HG03064 (cell line): ENCODE data around the gene PPP3CB.
"Not testable (repeated sequence)": the region's sequence is repeated elsewhere in the genome, so short reads cannot be mapped to it uniquely, and the experiment has no call there.

Experiments used
- ATAC-seq: cut with Tn5 transposase; IDR thresholded peaks from one replicate; pipeline ENCODE4 v1.9.1; 2021; ENCODE audit warnings: low read depth; ENCODE audit not compliant: unreplicated experiment

Gene PPP3CB

DNA sequence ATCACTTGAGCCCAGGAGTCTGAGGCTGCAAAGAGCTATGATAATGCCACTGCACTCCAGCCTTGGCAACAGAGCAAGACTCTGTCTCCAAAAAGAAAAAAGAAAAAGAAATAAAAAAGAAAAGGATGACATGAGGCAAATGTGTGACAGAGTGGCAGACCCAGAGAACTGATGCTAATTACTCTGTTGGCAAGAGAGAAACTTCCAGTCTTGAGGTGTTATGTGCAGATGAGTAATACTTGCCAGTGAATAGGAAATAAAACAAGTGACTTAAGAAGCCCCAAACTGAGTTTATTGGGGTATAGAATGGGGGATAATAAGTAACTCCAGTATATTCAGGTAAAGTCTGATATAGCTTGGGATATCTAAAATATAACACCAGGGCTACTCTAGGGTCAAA, 72.5 kb downstream of the PPP3CB start:
- no peak for ATAC-seq

DNA sequence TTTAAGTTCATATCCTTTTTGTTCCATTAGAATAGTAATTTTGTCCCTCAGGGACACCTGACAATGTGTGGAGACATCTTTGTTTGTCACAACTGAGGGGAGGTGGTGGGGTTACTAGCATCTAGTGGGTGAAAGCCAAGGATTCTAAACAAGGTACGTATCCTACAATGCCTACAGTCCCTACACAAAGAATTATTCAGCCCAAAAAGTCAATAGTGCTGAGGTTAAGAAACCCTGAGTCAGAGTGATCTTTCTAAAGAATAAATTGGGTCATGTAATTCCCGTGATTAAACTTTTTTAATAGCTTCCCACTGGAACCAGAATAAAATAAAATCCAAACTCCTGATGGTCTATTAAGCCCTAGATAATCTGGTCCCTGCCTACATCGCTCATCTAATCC, 79.3 kb downstream of the PPP3CB start:
- no peak for ATAC-seq

DNA sequence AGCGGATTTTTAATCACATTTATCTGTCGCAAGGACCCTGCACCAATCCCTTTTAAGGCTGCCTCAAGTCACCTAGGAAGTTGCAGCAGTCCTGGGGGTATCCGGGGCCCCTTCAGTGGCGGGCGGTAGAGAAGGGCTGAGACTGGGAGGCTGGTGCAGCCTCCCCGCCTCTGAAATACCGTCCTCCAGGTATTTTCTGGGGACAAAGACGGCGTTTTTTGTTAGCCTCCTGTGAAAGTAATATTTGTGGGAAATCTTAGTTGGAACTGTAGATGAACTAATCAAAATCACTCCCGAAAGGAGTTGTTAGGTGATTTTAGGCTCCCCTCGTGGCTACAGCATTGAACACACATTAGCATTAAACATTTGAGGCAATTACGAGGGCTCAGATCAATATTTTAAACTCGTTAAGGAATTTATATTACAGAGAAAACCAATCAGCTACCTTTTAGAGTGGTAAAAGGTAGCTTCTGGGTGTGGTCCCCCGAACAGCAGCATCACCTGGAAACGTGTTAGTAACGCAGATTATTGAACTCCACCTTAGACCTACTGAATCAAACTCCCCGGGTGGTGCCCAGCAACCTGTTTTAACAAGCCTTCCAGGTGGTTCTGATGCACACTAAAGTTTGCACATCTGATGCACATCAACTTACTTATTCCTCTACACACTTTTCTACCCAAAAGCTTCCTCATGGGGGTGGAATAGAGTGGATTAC, 81.4 kb downstream of the PPP3CB start:
- peak; percentile 33 for ATAC-seq

DNA sequence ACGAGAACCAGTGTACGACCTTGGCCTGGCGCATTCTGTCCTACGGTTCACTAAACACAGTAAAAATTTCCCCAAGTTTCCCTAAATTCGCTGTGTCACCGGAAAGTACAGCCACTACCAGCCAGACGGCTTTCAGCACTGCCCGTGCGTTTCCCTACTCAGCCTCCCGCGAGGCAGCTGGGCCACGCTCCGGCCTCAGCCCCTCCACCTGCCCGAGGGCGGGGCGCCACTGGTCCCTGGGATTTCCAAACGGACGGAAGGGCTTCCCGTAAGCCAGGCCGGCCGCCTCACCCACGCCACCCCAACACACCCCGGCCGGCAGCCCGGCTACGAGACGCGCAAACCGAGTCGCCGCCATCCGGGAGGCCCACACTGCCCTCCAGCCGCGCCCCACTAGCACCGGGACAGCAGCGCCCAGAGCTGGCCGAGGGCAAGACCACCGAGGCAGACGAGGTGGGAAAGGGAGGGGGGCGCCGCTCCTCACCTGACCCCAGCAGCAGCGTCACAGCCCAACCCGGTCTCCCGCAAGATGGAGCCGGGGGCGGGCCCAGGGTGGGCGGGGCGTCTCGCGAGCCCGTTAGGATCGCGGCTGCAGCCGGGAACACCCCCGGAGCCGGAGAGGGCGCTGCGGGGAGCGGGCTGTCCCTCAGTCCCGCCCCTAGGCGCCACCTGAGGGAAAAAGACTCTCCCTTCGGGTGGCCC, 82.1 kb downstream of the PPP3CB start, which contains the start of gene ANXA7:
ANXA7 (minus strand) TSS at position 531 of the 702 bp plus-strand sequence. CDS start 13,202 bp downstream, outside the sequence.
- peak; percentile 84 for ATAC-seq

DNA sequence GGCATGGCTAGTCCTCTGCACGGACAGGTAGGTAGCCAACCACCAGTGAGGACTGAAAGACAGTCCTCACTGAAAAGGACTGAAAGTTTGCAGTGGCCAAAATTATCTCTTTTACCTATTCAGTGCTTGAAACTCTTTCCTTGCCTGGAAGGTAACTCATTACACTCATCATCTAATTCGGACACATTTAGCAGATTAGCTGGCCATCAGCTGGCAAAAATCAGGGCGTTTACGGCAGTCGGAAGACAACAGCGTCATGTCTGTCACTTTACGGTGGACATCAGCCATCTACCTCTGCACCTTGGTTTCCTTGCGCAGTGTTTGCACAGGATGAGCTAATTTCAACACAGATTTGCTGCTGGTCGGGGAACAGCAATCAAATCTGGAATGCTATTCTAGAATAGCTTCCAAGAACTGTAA, 82.7 kb downstream of the PPP3CB start:
- peak; percentile 14 for ATAC-seq

DNA sequence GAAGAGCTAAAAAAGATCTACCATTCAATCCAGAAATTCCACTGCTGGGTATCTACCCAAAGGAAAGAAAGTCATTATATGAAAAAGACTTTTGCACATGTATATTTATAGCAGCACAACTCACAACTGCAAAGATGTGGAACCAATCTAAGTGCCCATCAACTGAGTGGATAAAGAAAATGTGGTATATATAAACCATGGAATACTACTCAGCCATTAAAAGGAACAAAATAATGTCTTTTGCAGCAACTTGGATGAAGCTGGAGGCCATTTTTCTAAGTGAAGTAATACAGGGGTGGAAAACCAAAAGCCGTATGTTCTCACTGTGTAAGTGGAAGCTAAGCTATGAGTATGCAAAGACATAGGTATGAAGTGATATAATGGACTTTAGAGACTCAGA, 84.9 kb downstream of the PPP3CB start:
- no peak for ATAC-seq

DNA sequence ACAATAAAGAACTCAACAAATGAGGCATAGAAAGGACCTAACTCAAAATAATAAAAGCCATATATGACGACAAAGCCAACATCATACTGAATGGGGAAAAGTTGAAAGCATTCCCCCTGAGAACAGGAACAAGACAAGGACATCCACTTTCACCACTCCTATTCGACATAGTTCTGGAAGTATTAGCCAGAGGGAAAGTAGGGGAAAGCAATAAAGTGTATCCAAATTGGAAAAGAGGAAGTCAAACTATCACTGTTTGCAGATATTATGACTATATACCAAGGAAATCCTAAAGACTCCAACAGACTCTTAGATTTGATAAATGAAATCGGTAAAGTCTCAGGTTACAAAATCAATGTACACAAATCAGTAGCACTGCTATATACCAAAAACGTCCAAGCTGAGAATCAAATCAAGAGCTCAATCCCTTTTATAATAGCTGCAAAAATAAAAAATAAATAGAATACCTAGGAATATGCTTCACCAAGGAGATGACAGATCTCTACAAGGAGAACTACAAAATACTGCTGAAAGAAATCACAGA, 86.8 kb downstream of the PPP3CB start:
- ATAC-seq, result no peak

DNA sequence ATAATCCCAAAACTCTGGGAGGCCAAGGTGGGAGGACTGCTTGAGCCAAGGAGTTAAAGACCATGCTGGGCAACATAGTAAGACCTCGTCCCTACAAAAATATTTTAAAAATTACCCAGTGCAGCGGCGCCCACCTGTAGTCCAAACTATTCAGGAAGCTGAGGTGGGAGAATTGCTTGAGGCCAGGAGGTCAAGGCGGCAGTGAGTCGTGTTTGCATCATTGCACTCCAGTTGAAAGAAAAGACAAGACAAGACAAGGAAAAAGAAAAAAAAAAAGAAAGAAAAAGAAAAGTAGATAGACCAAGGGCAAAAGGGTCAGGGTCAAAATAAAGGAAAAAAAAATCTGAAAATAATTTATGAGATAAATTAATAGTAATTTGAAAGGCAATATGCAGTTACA, 87.8 kb downstream of the PPP3CB start:
- no peak for ATAC-seq

DNA sequence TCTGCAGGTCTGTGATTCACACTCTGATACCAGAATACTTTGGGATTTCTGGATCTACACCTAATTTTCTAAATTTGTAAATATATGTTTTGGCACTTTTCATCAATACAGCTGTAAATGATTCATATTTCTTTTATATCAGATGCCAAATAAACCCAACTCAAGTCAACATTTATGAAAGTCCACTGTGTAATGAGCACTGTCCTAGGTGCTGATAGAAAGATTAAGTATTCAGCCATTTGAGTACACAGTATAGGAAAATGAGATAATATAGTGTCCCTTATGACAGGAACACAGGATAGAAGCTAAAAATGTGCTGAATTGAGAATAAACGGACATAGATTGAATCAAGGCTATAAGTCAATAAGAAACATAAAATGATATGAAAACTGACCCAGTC, 88.3 kb downstream of the PPP3CB start:
- no peak for ATAC-seq

DNA sequence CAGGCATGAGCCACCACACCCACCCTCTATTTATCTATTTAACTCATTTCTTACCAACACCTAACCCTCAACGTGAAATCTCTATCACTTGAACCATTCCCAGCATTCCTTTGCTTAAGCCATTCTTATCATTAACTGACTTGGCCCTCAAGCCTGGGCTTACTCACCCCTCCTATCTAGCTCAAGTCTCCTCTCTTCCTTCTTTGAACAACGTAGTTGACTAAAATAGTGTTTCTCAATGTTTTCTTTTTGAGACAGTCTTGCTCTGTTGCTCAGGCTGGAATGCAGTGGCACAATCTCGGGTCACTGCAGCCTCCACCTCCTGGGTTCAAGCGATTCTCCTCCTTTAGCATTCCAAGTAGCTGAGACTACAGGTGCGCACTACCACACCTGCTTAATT, 89.0 kb downstream of the PPP3CB start:
- ATAC-seq, result no peak

DNA sequence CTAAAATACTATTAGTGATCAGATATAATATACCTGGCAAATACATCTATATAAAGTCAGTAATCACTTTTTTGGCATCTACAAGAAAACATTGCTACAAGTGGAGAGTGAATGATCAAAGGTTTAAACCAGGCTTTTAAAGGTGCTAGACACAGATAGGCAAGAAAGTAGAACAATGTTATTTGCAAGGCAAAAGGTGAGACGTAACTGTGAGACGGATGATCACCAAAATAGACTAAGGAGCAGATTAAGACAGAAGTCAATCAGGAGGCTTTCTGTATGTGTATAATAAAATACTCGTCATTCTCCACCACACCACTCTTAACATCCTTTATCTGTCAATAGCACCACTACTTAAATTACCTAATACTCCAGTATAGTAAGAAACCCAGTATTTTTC, 90.3 kb downstream of the PPP3CB start:
- no peak for ATAC-seq

DNA sequence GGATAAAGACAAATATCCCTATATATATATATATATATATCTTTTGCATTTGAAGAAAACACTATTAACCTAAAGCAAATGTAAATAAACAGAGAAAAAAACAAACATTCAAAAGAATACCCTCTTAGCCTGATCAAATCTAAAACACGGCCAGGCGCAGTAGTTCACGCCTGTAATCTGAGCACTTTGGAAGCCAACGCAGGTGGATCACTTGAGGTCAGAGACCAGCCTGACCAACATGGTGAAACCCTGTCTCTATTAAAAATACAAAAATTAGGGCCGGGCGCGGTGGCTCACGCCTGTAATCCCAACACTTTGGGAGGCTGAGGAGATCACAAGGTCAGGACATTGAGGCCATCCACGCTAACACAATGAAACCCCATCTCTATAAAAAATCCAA, 91.1 kb downstream of the PPP3CB start:
- no peak for ATAC-seq

DNA sequence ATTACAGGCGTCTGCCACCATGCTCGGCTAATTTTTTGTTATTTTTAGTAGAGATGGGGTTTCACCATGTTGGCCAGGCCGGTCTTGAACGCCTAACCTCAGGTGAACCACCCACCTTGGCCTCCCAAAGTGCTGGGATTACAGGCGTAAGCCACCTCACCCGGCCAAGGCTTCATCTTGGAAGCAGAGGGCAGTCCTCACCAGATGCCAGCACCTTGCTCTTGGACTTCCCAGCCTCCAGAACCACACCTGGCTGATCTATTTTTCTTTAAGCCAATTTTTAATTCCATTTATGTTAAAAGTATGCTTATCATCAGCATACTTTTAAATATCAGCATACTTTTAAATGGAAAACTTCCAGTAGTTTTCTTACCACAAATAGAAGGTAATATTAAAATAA, 94.2 kb downstream of the PPP3CB start:
- no peak for ATAC-seq

DNA sequence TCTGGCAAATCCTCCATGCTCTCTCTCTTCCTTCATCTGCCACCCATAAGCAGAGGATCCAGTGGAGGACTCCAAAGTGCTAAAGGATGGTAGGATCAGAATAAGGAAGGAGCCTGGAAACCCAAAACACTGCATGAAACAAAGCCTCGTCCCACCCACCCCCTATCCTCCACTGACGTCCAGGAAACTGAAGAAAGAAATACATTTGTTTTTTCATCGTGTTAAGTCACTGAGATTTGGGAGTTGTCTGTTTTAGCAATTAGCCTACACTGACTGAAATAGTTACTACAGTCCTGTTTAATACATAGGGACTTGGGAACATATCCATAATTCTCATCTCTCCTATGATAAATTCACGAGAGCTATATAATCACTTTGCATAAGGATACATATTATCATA, 96.8 kb downstream of the PPP3CB start:
- no peak for ATAC-seq

DNA sequence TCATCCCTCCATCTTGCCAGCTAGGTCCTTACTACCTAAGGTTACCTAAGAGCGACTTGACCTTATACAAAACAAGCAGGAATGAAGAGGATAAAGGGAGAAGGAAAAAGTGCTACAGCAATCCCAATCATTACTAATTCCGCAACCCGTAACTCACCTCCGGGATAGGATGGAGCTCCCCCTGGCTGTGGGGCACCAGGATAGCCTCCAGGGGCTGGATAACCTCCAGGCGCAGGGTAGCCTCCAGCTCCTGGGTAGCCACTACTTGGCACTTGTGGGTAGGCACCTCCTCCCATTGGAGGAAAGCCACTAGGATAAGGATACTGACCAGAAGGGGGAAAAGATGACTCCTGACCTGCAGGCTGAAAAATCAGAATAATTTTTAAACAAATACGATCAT, 97.8 kb downstream of the PPP3CB start:
- no peak for ATAC-seq

DNA sequence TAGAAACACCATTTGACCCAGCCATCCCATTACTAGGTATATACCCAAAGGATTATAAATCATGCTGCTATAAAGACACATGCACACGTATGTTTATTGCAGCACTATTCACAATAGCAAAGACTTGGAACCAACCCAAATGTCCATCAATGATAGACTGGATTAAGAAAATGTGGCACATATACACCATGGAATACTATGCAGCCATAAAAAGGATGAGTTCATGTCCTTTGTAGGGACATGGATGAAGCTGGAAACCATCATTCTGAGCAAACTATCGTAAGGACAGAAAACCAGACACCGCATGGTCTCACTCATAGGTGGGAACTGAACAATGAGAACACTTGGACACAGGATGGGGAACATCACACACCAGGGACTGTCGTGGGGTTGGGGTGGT, 101.5 kb downstream of the PPP3CB start:
- not testable (repeated sequence) for ATAC-seq

DNA sequence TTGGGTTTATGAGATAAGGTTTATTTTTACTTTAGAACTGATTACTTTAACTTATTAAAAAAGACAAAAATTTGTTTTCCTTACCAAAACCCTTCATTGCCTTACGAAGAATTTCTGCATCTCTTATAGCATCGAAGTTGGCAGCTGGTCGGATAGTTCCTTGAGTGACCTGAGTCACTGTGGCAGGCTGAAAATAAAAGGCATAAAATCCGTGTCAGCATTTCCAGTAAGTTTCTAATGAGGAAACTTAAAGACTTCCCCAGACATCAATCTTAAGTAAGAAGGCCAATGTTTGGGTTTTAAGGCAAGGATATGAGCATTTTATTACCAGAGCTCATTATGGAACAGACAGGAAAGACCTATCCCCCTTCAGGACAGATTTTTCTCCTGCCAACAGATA, 107.6 kb downstream of the PPP3CB start:
- no peak for ATAC-seq

DNA sequence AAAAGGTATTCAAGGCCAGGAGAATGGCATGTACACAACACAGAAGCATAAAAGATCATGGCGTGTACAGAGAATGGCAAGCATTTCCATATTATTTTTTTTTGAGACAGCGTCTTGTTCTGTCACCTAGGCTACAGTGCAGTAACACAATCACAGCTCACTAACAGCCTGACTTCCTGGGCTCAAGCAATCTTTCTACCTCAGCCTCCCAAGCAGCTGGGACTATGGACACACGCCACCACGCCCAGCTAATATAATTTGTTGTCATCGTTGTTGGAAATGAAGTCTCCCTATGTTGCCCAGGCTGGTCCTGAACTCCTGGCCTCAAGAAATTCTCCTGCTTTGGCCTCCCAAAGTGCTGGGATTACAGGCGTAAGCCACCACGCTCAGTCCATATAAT, 109.2 kb downstream of the PPP3CB start:
- no peak for ATAC-seq
